ENCODE measurements around the gene PAXX. TPM values are rescaled to one million over a fixed set of nuclear protein-coding genes. Genes with fewer than 3 reads are reported as not detected.

Gene PAXX
- total RNA-seq, 1 experiment from 2014 or later, result 113 TPM

- ChIA-PET POLR2A (ENCODE audit: unreplicated experiment) (no interaction called here), CTCF (no interaction called here)
- no TSS peak for BruUV-seq (replicated peaks)
- Histone ChIP-seq H3K4me3 (ENCODE audit: low read length) (no peak within 1 kb of the TSS), H3K4me2 (ENCODE audit: low read length) (no peak within 1 kb of the TSS), H3F3A (ENCODE audit: low read length, unreplicated experiment) (no peaks in the 10 kb centered on the region), H3K27me3 (ENCODE audit: low read length) (no peaks in the 10 kb centered on the region), H2AFZ (ENCODE audit: low read length) (no peak within 1 kb of the TSS), H3K9me2 (replicated peaks; ENCODE audit: low read length) (no peaks in the 10 kb centered on the region), H3K9ac (ENCODE audit: low read length) (no peak within 1 kb of the TSS), H3K27ac (ENCODE audit: low read length) (no peak within 1 kb of the TSS), H3K4me1 (ENCODE audit: insufficient read depth, low read length) (peaks cover 16% of the 10 kb centered on the region), H3K79me2 (ENCODE audit: low read length) (no peaks in the 10 kb centered on the region), H3K36me3 (ENCODE audit: low read depth, low read length) (no peaks in the 10 kb centered on the region), H3K9me3 (ENCODE audit: low read length) (no peaks in the 10 kb centered on the region), H4K20me1 (ENCODE audit: low read length) (no peaks in the 10 kb centered on the region)
- TF ChIP-seq, protein P1, sequence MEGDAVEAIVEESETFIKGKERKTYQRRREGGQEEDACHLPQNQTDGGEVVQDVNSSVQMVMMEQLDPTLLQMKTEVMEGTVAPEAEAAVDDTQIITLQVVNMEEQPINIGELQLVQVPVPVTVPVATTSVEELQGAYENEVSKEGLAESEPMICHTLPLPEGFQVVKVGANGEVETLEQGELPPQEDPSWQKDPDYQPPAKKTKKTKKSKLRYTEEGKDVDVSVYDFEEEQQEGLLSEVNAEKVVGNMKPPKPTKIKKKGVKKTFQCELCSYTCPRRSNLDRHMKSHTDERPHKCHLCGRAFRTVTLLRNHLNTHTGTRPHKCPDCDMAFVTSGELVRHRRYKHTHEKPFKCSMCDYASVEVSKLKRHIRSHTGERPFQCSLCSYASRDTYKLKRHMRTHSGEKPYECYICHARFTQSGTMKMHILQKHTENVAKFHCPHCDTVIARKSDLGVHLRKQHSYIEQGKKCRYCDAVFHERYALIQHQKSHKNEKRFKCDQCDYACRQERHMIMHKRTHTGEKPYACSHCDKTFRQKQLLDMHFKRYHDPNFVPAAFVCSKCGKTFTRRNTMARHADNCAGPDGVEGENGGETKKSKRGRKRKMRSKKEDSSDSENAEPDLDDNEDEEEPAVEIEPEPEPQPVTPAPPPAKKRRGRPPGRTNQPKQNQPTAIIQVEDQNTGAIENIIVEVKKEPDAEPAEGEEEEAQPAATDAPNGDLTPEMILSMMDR (conservative IDR thresholded peaks at IDR 0.05; ENCODE audit: low read depth, low read length), result no peak
- TF ChIP-seq EZH2phosphoT487 (IDR thresholded peaks at IDR 0.05; ENCODE audit: borderline replicate concordance, low read length), result no peak
- TF ChIP-seq EZH2 (IDR thresholded peaks at IDR 0.05; ENCODE audit: low read length, unreplicated experiment), result no peak
- DNase-seq, result no peak
- no peak for ATAC-seq
- intact Hi-C loops (cut with micrococcal nuclease), result loop anchor here (2.0 kb wide), 1 partner anchor 41 kb away; the partner anchor contains the start of gene PAXX
Observed at GRCh38 chr9:136951541-136952320, 40.5 kb upstream of the PAXX start, which contains the start of gene LCN12. LCN12 (plus strand) TSS chr9:136952273; CDS start chr9:136952328, 55 bp downstream.

- Histone ChIP-seq H4K20me1 (ENCODE audit: low read length) (no peaks in the 10 kb centered on the region), H3K36me3 (ENCODE audit: low read depth, low read length) (no peaks in the 10 kb centered on the region), H3K9me2 (replicated peaks; ENCODE audit: low read length) (no peaks in the 10 kb centered on the region), H3F3A (ENCODE audit: low read length, unreplicated experiment) (no peaks in the 10 kb centered on the region), H2AFZ (ENCODE audit: low read length) (no peak overlapping the region), H3K79me2 (ENCODE audit: low read length) (no peaks in the 10 kb centered on the region), H3K4me2 (ENCODE audit: low read length) (no peak overlapping the region), H3K9ac (ENCODE audit: low read length) (no peak overlapping the region), H3K9me3 (ENCODE audit: low read length) (no peaks in the 10 kb centered on the region), H3K4me1 (ENCODE audit: insufficient read depth, low read length) (peaks cover 16% of the 10 kb centered on the region), H3K27ac (ENCODE audit: low read length) (no peak overlapping the region), H3K4me3 (ENCODE audit: low read length) (no peak overlapping the region), H3K27me3 (ENCODE audit: low read length) (no peaks in the 10 kb centered on the region)
- ChIA-PET CTCF (no interaction called here), POLR2A (ENCODE audit: unreplicated experiment) (no interaction called here)
- no peak for ATAC-seq
- DNase-seq, result no peak
- BruUV-seq (replicated peaks), result no TSS peak
- no peak for TF ChIP-seq EZH2 (IDR thresholded peaks at IDR 0.05; ENCODE audit: low read length, unreplicated experiment)
- intact Hi-C loops (cut with micrococcal nuclease), result no loop called here
Observed at GRCh38 chr9:136952321-136952850, 39.8 kb upstream of the PAXX start.

DNA sequence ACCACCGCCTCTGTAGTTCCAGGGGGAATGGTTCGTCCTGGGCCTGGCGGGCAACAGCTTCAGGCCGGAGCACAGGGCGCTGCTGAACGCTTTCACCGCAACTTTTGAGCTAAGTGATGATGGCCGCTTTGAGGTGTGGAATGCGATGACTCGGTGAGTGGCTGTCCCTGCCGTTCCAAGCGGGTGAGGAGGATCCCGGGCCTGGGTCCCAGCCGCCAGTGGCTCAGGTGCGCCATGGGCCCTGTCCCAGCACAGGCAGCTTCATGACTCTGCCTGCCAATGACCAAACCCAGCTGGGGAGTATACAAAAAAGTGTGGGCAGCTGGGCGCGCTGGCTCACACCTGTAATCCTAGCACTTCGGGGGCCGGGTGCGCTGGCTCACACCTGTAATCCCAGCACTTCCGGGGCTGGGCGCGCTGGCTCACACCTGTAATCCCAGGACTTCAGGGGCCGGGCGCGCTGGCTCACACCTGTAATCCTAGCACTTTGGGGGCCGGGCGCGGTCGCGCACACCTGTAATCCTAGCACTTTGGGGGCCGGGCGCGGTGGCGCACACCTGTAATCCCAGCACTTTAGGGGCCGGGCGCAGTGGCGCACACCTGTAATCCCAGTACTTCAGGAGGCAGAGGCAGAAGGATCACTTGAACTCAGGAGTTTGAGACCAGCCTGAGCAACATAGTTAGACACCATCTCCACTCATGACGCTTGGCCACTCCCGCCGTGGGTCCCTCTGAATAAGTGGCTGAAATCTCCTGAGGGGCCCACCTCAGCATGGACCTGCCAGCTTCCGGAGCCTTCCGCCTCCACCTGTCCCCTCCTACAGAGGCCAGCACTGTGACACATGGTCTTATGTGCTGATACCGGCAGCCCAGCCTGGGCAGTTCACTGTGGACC lies 39.1 kb upstream of the PAXX start:
- Histone ChIP-seq H2AFZ (ENCODE audit: low read length) (no peak overlapping the region), H4K20me1 (ENCODE audit: low read length) (no peaks in the 10 kb centered on the region), H3K36me3 (ENCODE audit: low read depth, low read length) (no peaks in the 10 kb centered on the region), H3K9me2 (replicated peaks; ENCODE audit: low read length) (no peaks in the 10 kb centered on the region), H3K9ac (ENCODE audit: low read length) (no peak overlapping the region), H3K79me2 (ENCODE audit: low read length) (no peaks in the 10 kb centered on the region), H3K27me3 (ENCODE audit: low read length) (no peaks in the 10 kb centered on the region), H3F3A (ENCODE audit: low read length, unreplicated experiment) (no peaks in the 10 kb centered on the region), H3K4me3 (ENCODE audit: low read length) (no peak overlapping the region), H3K27ac (ENCODE audit: low read length) (no peak overlapping the region), H3K4me2 (ENCODE audit: low read length) (no peak overlapping the region), H3K9me3 (ENCODE audit: low read length) (no peaks in the 10 kb centered on the region), H3K4me1 (ENCODE audit: insufficient read depth, low read length) (peaks cover 13% of the 10 kb centered on the region)
- no peak for TF ChIP-seq EZH2 (IDR thresholded peaks at IDR 0.05; ENCODE audit: low read length, unreplicated experiment)
- TF ChIP-seq, protein P1 (conservative IDR thresholded peaks at IDR 0.05; ENCODE audit: low read depth, low read length), result no peak
- DNase-seq (no peak), ATAC-seq (no peak)
- BruUV-seq (replicated peaks), result no TSS peak
- POLR2A ChIA-PET (ENCODE audit: unreplicated experiment), result no interaction called here
- intact Hi-C loops (cut with micrococcal nuclease), result no loop called here
- CTCF ChIA-PET, result no interaction called here
